Endothelial cell of umbilical vein (primary cell): ENCODE measurements around the gene GNB1. TPM values are rescaled to one million over a fixed set of nuclear protein-coding genes. Genes with fewer than 3 reads are reported as not detected.
A peak's percentile ranks its signal among the peaks of the same experiment; 100 is the strongest.

Experiments used
- BruUV-seq: library from RNA; stranded (reverse); fragments of 400-500 nt; replicated peaks from 2 replicates; lab custom pipeline; 2021; lab: Mats Ljungman, UMichigan
- CTCF ChIA-PET: fragments of 300-600, 350-600 bp; sonication (Branson Sonifier 250); formaldehyde crosslinking; loops from one replicate; lab custom pipeline; 2021; ENCODE audit warnings: antibody characterized with exemption, inconsistent platforms; lab: Charles Lee
- POLR2A ChIA-PET: fragments of 300-600, 350-600 bp; sonication (Branson Sonifier 250); formaldehyde crosslinking; loops from one replicate; lab custom pipeline; 2021; ENCODE audit warnings: antibody characterized with exemption, inconsistent platforms; lab: Charles Lee
- DNase-seq: peaks from one replicate; pipeline ENCODE4 v3.0.0-alpha.2; 2011; ENCODE audit warnings: low read depth, low spot score
- FAIRE-seq: peaks from 2 replicates; lab custom pipeline; 2011; peaks lifted over from hg19 to GRCh38; lab: Jason Lieb, UNC
- H2AFZ ChIP-seq: 2 replicates; pipeline ENCODE4 v1.6.0; 2012; ENCODE audit warnings: low read depth, low read length, control low read depth, inconsistent platforms
- H3K27ac ChIP-seq: 2 replicates; pipeline ENCODE4 v1.5.1; 2011; ENCODE audit warnings: low read depth, mild to moderate bottlenecking, control low read depth, low read length, moderate library complexity; ENCODE audit not compliant: insufficient read depth
- H3K27me3 ChIP-seq, 2 experiments: 2 replicates each; pipeline versions ENCODE4 v1.6.0 to v1.6.1; 2011; ENCODE audit warnings: low read length in 2 of 2, mixed read lengths in 1 of 2; ENCODE audit not compliant: control insufficient read depth in 2 of 2, insufficient read depth in 2 of 2
- H3K36me3 ChIP-seq, 2 experiments: 2 replicates in 1 of 2; 3 replicates in 1 of 2; pipeline ENCODE4 v1.5.1; 2011; ENCODE audit warnings: low read length in 2 of 2, mild to moderate bottlenecking in 1 of 2, moderate library complexity in 1 of 2; ENCODE audit not compliant: control insufficient read depth in 2 of 2, insufficient read depth in 2 of 2; ENCODE audit errors: extremely low read depth in 1 of 2
- H3K4me1 ChIP-seq: 3 replicates; pipeline ENCODE4 v1.5.1; 2011; ENCODE audit warnings: mild to moderate bottlenecking, low read length; ENCODE audit not compliant: control insufficient read depth, insufficient read depth; ENCODE audit errors: extremely low read depth
- H3K4me2 ChIP-seq: 2 replicates; pipeline ENCODE4 v1.6.1; 2011; ENCODE audit warnings: low read length, control low read depth, mixed read lengths; ENCODE audit not compliant: insufficient read depth
- H3K4me3 ChIP-seq, 3 experiments: fragments of 200-600 bp in 1 of 3; sonication (generic), shearing (Covaris generic) in 1 of 3; replicated peaks in 1 of 3; 2 replicates each; pipeline ENCODE4 v1.5.1; 2011 to 2016; ENCODE audit warnings: control low read depth in 3 of 3, low read length in 3 of 3, mild to moderate bottlenecking in 2 of 3, inconsistent platforms in 1 of 3, low read depth in 1 of 3, moderate library complexity in 1 of 3; ENCODE audit not compliant: insufficient read depth in 1 of 3
- H3K79me2 ChIP-seq: 2 replicates; pipeline ENCODE4 v1.6.0; 2012; ENCODE audit warnings: low read length, inconsistent platforms; ENCODE audit not compliant: control insufficient read depth, insufficient read depth
- H3K9ac ChIP-seq: replicated peaks from 2 replicates; pipeline ENCODE3; 2011; ENCODE audit warnings: low read length, control low read depth; ENCODE audit not compliant: insufficient read depth; ENCODE audit errors: extremely low read depth
- H3K9me1 ChIP-seq: replicated peaks from 3 replicates; pipeline ENCODE4 v1.6.0; 2011; ENCODE audit warnings: mild to moderate bottlenecking, low read length; ENCODE audit not compliant: control insufficient read depth, insufficient read depth; ENCODE audit errors: extremely low read depth
- H3K9me3 ChIP-seq: replicated peaks from 2 replicates; pipeline ENCODE4 v1.5.1; 2012; ENCODE audit warnings: low read length, inconsistent platforms; ENCODE audit not compliant: control insufficient read depth, insufficient read depth
- H4K20me1 ChIP-seq: replicated peaks from 2 replicates; pipeline ENCODE3; 2011; ENCODE audit warnings: mild to moderate bottlenecking, low read length; ENCODE audit not compliant: control insufficient read depth, insufficient read depth; ENCODE audit errors: extremely low read depth
- GATA2 ChIP-seq: IDR thresholded peaks from 2 replicates; pipeline ENCODE4 v1.7.0; 2011; ENCODE audit warnings: low read depth, mild to moderate bottlenecking, moderate library complexity, mixed read lengths, low read length; ENCODE audit not compliant: insufficient read length, insufficient read depth
- JUN ChIP-seq: IDR thresholded peaks from 2 replicates; pipeline ENCODE4 v1.6.1; 2011; ENCODE audit warnings: borderline replicate concordance, low read depth; ENCODE audit not compliant: insufficient read length, insufficient read depth
- POLR2AphosphoS5 ChIP-seq: IDR thresholded peaks from 2 replicates; pipeline ENCODE4 v1.6.1; 2012; ENCODE audit warnings: low read depth, mild to moderate bottlenecking, control low read depth, low read length, moderate library complexity; ENCODE audit not compliant: insufficient read depth
- dilution Hi-C: fragments of 300-500 bp; cut with MboI; formaldehyde crosslinking; loops from one replicate; pipeline ENCODE4 v1.15.0; 2019; ENCODE audit warnings: low sequenced_read_pairs; ENCODE audit not compliant: extremely low pct_ligation_motif_present
- intact Hi-C: fragments of 100-400 bp; cut with micrococcal nuclease; formaldehyde crosslinking; loops from one replicate; pipeline ENCODE4 v1.10.0; 2022
- polyA plus RNA-seq, 4 experiments: library from polyadenylated mRNA; depleted of rRNA in 3 of 4; stranded (reverse) in 3 of 4; unstranded in 1 of 4; fragments of >200 nt; gene quantifications; 2 replicates each; pipeline versions ENCODE4 v1.2.1 to v1.2.3, GENCODE V29; 2011 to 2012; ENCODE audit warnings: missing spikeins in 1 of 4
- total RNA-seq: library from RNA; stranded (reverse); gene quantifications from 2 replicates; pipeline ENCODE4 v1.2.3, GENCODE V29; 2021

The GNB1 gene
- total and polyA plus RNA-seq, 2 donors (not counting 3 experiments of a cell fraction or from before 2014, with no cell fraction given): 501 to 529 TPM

GRCh38 chr1:1780598-1781525 is 110.0 kb downstream of the GNB1 start:
- Histone ChIP-seq H2AFZ (no peak overlapping the region), H3K4me3 (no peak overlapping the region), H4K20me1 (no peaks in the 10 kb centered on the region), H3K9ac (no peak overlapping the region), H3K27ac (no peak overlapping the region), H3K27me3 (no peaks in the 10 kb centered on the region), H3K36me3 (peaks cover 0 to 9% of the 10 kb centered on the region in 2 experiments), H3K9me3 (no peaks in the 10 kb centered on the region), H3K9me1 (no peaks in the 10 kb centered on the region), H3K79me2 (peaks cover 20% of the 10 kb centered on the region), H3K4me1 (peaks cover 20% of the 10 kb centered on the region), H3K4me2 (no peak overlapping the region)
- no TSS peak for BruUV-seq
- DNase-seq: no peak
- ChIA-PET POLR2A (no interaction called here), CTCF (interaction anchor here (1.4 to 1.8 kb wide), 3 partner anchors 125 to 128 kb away, joined by 5 to 11 read pairs (median 10); no protein-coding TSS in a partner anchor)
- peak; percentile 14 for TF ChIP-seq POLR2AphosphoS5
- TF ChIP-seq JUN: no peak
- no peak for TF ChIP-seq GATA2
- dilution Hi-C loops: no loop called here
- intact Hi-C loops: no loop called here
- no peak for FAIRE-seq
